GM21447 (cell line): ENCODE data around the gene CHRNA4.

Source experiments
- ATAC-seq: cut with Tn5 transposase; IDR thresholded peaks from one replicate; pipeline ENCODE4 v1.9.1; 2021; ENCODE audit not compliant: unreplicated experiment

The CHRNA4 gene

GRCh38 chr20:63360850-63361518 lies at the start of gene CHRNA4:
CHRNA4 (minus strand) TSS chr20:63361349; CDS start chr20:63361165, 184 bp downstream.
- ATAC-seq, result no peak

GRCh38 chr20:63409834-63410435 lies 48.8 kb upstream of the CHRNA4 start:
- ATAC-seq, result no peak

DNA sequence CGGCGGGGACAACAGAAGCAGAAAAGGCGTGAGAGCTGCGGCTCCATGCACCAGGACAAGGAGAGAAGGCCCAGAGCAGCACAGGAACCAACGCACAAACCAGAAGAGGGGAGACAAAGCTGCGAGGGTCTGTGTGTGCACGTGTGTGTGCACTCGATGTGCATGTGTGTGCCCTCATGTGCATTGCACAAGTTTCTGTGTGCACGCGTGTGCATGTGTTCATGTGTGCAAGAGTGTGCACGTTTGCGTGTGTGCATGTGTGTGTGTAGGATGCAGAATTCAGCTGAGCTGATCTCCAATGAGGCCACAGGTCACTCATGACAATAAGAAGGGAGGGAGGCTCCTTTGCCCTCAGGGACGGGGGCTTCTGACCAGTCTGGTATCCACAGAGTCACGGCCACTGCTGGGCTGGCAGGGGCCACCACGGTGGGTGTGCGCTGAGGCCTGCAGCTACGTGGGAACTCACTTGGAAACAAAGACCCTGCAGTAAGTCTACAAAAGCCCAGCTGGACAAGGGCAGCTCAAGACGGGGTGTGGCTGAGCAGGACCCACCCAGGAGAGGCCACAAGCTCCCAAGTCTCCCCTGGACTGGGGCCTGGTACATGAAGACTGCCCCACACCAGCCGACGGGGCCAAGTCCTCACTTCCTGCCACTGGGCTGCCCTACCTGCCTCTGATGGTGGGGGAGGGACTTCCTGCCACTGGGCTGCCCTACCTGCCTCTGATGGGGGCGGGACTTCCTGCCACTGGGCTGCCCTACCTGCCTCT lies 48.1 kb upstream of the CHRNA4 start:
- no peak for ATAC-seq

GRCh38 chr20:63408684-63409046 lies 47.5 kb upstream of the CHRNA4 start:
- ATAC-seq, result no peak

GRCh38 chr20:63407928-63408683 lies 47.0 kb upstream of the CHRNA4 start:
- no peak for ATAC-seq

GRCh38 chr20:63406617-63407245 lies 45.6 kb upstream of the CHRNA4 start:
- ATAC-seq, result no peak

DNA sequence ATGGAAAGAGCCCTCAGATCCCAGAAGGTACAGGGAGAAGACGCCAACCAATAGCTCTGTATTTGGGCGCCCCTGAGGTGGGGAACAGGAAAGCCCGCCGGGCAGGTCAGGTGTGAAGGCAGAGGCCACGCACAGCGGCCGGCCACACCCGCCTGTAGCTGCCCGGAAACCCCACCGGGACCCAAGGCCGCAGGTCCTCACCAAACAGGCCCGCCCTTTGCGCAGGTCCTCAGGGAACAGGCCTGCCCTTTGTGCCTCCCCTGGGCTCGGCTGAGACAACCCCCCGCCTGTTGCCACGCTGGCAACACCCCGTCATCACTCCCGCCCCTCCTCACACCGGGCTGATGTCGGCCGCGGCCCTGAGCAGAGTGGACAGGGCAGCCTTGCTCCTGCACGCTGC lies 44.9 kb upstream of the CHRNA4 start:
- no peak for ATAC-seq

- no peak for ATAC-seq
Measured at GRCh38 chr20:63405102-63405730, 44.1 kb upstream of the CHRNA4 start.

DNA sequence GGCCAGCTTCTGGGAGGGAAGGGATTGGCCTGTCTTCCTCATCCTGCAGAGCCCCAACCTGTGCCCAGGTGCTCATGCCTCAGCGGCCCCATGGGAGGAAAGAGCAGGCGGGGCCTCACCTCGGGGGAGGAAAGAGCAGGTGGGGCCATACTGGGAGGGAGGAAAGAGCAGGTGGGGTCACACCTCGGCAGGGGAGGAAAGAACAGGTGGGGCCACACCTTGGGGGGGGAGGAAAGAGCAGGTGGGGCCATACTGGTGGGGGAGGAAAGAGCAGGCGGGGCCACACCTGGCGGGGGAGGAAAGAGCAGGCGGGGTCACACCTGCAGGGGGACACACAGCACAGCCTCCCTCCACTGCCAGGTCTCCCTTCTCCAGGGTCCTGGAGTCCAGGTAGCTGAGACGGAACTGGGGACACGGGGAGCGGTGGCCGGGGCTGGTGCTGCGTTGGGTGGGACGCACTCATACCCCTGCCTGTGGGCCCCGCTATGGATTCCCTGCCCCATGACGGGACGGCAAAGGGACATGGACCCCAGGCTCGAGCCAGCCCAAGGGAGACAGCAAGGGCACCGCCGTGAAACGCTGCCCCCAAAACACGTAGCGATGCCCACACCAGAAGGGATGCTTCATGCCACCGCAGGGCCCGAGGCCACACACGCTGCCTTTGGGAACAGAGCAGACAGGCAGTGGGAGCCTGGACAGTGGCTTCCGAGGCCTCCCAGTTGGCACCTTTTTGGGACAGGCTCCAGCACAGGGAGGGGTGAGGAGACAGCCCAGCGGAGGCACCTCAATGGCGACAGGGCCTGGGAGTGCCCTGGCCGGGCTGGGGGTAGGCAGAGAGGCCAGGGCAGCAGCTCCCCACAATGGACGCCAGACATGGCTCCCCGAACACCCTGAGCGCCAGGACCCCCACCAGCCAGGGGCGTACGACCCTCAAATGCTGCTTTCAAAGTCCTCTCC lies 43.3 kb upstream of the CHRNA4 start:
- no peak for ATAC-seq

GRCh38 chr20:63403403-63404105 lies 42.4 kb upstream of the CHRNA4 start:
- ATAC-seq, result no peak

DNA sequence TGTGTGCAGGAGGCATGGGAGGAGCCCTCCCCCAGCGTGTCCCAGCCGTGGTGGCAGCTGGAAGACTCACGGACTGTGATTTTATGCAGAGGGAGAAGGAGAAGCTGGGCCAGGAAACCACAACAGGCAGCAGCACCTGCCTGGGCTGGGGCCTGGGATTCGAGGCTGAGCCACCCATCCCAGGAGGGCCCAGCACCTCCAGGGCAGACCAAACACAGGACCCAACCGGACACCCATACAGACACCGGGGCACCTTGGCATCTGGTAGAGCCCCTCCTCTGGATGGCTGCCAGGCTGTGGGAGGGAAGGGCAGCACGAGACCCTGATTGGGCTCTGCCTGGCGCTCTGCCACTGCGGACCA lies 41.7 kb upstream of the CHRNA4 start:
- no peak for ATAC-seq

GRCh38 chr20:63402181-63402859 lies 41.2 kb upstream of the CHRNA4 start:
- no peak for ATAC-seq

- no peak for ATAC-seq
Measured at GRCh38 chr20:63401384-63402110, 40.4 kb upstream of the CHRNA4 start.

DNA sequence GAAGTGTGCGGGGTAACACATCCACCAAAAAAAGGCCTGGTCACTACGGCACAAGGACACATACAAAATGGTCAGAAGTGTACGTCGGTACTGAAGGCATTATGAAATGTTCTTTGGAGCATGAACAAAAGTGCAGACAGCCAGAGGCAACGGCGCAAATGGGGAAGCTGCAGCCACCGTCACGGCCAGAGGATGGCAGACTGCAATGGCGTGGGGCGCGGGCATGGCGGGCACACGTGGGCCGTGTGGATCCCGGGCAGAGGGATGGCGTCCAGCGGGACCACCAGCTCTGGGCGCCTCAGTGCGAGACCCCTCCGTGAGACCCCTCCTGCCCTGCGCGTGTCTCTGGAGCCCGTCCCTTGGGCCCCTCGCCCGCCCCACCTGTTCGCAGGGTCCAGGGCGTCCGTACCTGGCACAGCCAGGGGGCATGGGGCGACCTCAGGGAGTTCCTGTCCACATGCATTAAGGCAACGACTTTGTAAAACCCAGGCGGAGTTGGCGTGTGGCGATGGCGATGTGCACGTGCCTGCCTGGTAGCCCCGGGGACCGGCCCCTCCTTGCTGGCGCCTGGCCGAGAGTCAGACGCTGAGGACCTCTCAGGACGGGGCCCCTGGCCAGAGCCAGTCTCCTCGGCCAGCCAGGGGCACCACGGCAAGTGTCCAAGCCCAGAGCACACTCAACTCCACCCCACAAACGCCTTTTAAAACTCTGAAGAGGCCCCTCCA lies 39.5 kb upstream of the CHRNA4 start:
- ATAC-seq, result no peak

GRCh38 chr20:63399596-63400375 lies 38.6 kb upstream of the CHRNA4 start:
- no peak for ATAC-seq
